ENCODE results near the gene WFDC11. TPM values are rescaled to one million over a fixed set of nuclear protein-coding genes. Genes with fewer than 3 reads are reported as not detected.
"Not testable (repeated sequence)": the region's sequence is repeated elsewhere in the genome, so short reads cannot be mapped to it uniquely, and the experiment has no call there.

WFDC11 gene
- total RNA-seq, 1 experiment from 2014 or later = not detected

- Mint-ChIP-seq H3K9me3 (ENCODE audit: low read depth, unreplicated experiment) (no peaks in the 10 kb centered on the region), H3K27ac (ENCODE audit: unreplicated experiment) (no peak overlapping the region), H3K27me3 (ENCODE audit: unreplicated experiment) (peaks cover 63% of the 10 kb centered on the region), H3K4me1 (ENCODE audit: low read depth, unreplicated experiment) (peaks cover 5% of the 10 kb centered on the region), H3K36me3 (ENCODE audit: insufficient read depth, unreplicated experiment) (no peaks in the 10 kb centered on the region), H3K4me3 (ENCODE audit: low read depth, unreplicated experiment) (no peak overlapping the region)
- DNase-seq = no peak
- BruUV-seq (replicated peaks) = no TSS peak
- CTCF ChIA-PET = no interaction called here
- intact Hi-C loops (cut with micrococcal nuclease; ENCODE audit: unreplicated experiment) = no loop called here
- no peak for TF ChIP-seq CTCF (IDR thresholded peaks at IDR 0.05; ENCODE audit: unreplicated experiment)
Observed at GRCh38 chr20:45701104-45701503, 31.1 kb upstream of the WFDC11 start.

GRCh38 chr20:45695496-45695895 lies 25.5 kb upstream of the WFDC11 start:
- TF ChIP-seq CTCF (IDR thresholded peaks at IDR 0.05; ENCODE audit: unreplicated experiment) = no peak
- no peak for DNase-seq
- Mint-ChIP-seq H3K4me3 (ENCODE audit: low read depth, unreplicated experiment) (no peak overlapping the region), H3K27me3 (ENCODE audit: unreplicated experiment) (peaks cover 46% of the 10 kb centered on the region), H3K27ac (ENCODE audit: unreplicated experiment) (no peak overlapping the region), H3K36me3 (ENCODE audit: insufficient read depth, unreplicated experiment) (no peaks in the 10 kb centered on the region), H3K9me3 (ENCODE audit: low read depth, unreplicated experiment) (peaks cover 3% of the 10 kb centered on the region), H3K4me1 (ENCODE audit: low read depth, unreplicated experiment) (no peaks in the 10 kb centered on the region)
- intact Hi-C loops (cut with micrococcal nuclease; ENCODE audit: unreplicated experiment) = no loop called here
- no TSS peak for BruUV-seq (replicated peaks)
- CTCF ChIA-PET = no interaction called here

GRCh38 chr20:45693346-45693745 lies 23.3 kb upstream of the WFDC11 start:
- peaks cover 46% of the 10 kb centered on the region for H3K27me3 Mint-ChIP-seq (ENCODE audit: unreplicated experiment)
- H3K36me3 Mint-ChIP-seq (ENCODE audit: insufficient read depth, unreplicated experiment); H3K4me3 Mint-ChIP-seq (ENCODE audit: low read depth, unreplicated experiment); H3K9me3 Mint-ChIP-seq (ENCODE audit: low read depth, unreplicated experiment); H3K27ac Mint-ChIP-seq (ENCODE audit: unreplicated experiment); CTCF ChIA-PET; BruUV-seq (replicated peaks); intact Hi-C loops (cut with micrococcal nuclease; ENCODE audit: unreplicated experiment); H3K4me1 Mint-ChIP-seq (ENCODE audit: low read depth, unreplicated experiment); DNase-seq: not testable (repeated sequence)

GRCh38 chr20:45685896-45686295 lies 15.9 kb upstream of the WFDC11 start:
- peak; percentile 11 for DNase-seq
- Mint-ChIP-seq H3K9me3 (ENCODE audit: low read depth, unreplicated experiment) (no peaks in the 10 kb centered on the region), H3K36me3 (ENCODE audit: insufficient read depth, unreplicated experiment) (no peaks in the 10 kb centered on the region), H3K4me1 (ENCODE audit: low read depth, unreplicated experiment) (no peaks in the 10 kb centered on the region), H3K27me3 (ENCODE audit: unreplicated experiment) (peaks cover 66% of the 10 kb centered on the region), H3K4me3 (ENCODE audit: low read depth, unreplicated experiment) (no peak overlapping the region), H3K27ac (ENCODE audit: unreplicated experiment) (no peak overlapping the region)
- CTCF ChIA-PET = interaction anchor here (0.6 to 1.0 kb wide), 3 partner anchors 18 to 363 kb away, joined by 3 to 4 read pairs (median 3); no protein-coding TSS in a partner anchor
- BruUV-seq (replicated peaks) = no TSS peak
- peak; percentile 16 for TF ChIP-seq CTCF (IDR thresholded peaks at IDR 0.05; ENCODE audit: unreplicated experiment)
- intact Hi-C loops (cut with micrococcal nuclease; ENCODE audit: unreplicated experiment) = no loop called here

- no TSS peak for BruUV-seq (replicated peaks)
- peaks cover 87% of the 10 kb centered on the region for H3K27me3 Mint-ChIP-seq (ENCODE audit: unreplicated experiment)
- no peaks in the 10 kb centered on the region for H3K36me3 Mint-ChIP-seq (ENCODE audit: insufficient read depth, unreplicated experiment)
- intact Hi-C loops (cut with micrococcal nuclease; ENCODE audit: unreplicated experiment) = no loop called here
- CTCF ChIA-PET = interaction anchor here (0.6 to 1.1 kb wide), 2 partner anchors 13 to 18 kb away, joined by 3 to 9 read pairs; no protein-coding TSS in a partner anchor
- TF ChIP-seq CTCF (IDR thresholded peaks at IDR 0.05; ENCODE audit: unreplicated experiment) = no peak
- no peak overlapping the region for H3K27ac Mint-ChIP-seq (ENCODE audit: unreplicated experiment)
- no peak overlapping the region for H3K4me3 Mint-ChIP-seq (ENCODE audit: low read depth, unreplicated experiment)
- H3K4me1 Mint-ChIP-seq (ENCODE audit: low read depth, unreplicated experiment) = no peaks in the 10 kb centered on the region
- no peaks in the 10 kb centered on the region for H3K9me3 Mint-ChIP-seq (ENCODE audit: low read depth, unreplicated experiment)
- DNase-seq = no peak
Observed at GRCh38 chr20:45679650-45680049, 9.6 kb upstream of the WFDC11 start.
